ENCODE measurements around the gene LRCH1.

Gene LRCH1

DNA sequence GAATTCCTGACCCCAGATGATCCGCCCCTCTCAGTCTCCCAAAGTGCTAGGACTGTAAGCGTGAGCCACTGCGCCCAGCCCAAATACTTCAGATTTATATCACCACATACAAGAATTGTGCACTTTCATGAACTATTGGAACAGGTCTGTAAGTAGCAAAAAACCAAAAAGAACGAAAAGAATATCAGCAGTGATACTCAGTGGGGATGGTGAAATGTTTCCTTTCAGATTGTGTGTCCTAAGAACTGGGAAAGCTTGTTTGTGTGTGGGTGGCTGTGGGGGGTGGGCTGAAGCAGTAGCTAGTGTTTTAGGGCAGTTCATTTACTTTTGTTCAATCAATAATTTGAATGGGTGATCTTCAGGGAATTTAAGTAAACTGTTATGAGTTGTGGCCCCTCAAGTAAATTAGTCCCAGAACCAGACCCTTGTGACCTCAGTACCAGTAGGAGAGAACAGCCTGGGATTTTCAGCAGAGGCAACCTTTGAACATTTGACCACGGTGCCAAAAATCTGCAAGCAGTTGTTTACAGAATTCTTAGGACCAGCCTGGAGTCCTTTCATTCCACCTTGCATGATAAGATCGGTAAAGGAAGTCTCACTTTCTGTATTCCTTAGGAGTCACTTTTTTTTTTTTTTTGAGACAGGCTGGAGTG is 106.6 kb downstream of the LRCH1 start:
- no peaks in the 10 kb centered on the region for H3K27me3 ChIP-seq
- no peaks in the 10 kb centered on the region for H3K9me3 ChIP-seq
- DNase-seq = no peak
- TF ChIP-seq, protein P1, sequence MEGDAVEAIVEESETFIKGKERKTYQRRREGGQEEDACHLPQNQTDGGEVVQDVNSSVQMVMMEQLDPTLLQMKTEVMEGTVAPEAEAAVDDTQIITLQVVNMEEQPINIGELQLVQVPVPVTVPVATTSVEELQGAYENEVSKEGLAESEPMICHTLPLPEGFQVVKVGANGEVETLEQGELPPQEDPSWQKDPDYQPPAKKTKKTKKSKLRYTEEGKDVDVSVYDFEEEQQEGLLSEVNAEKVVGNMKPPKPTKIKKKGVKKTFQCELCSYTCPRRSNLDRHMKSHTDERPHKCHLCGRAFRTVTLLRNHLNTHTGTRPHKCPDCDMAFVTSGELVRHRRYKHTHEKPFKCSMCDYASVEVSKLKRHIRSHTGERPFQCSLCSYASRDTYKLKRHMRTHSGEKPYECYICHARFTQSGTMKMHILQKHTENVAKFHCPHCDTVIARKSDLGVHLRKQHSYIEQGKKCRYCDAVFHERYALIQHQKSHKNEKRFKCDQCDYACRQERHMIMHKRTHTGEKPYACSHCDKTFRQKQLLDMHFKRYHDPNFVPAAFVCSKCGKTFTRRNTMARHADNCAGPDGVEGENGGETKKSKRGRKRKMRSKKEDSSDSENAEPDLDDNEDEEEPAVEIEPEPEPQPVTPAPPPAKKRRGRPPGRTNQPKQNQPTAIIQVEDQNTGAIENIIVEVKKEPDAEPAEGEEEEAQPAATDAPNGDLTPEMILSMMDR (IDR thresholded peaks at IDR 0.05; ENCODE audit: low read depth, low read length) = no peak
- H3K4me1 ChIP-seq = peaks cover 25% of the 10 kb centered on the region
- no peak overlapping the region for H3K4me3 ChIP-seq (ENCODE audit: low read depth, low read length)
- 0 out of 2 replicates have a peak, but pooled peaks cover 2% of the 10 kb centered on the region for H3K36me3 ChIP-seq

DNA sequence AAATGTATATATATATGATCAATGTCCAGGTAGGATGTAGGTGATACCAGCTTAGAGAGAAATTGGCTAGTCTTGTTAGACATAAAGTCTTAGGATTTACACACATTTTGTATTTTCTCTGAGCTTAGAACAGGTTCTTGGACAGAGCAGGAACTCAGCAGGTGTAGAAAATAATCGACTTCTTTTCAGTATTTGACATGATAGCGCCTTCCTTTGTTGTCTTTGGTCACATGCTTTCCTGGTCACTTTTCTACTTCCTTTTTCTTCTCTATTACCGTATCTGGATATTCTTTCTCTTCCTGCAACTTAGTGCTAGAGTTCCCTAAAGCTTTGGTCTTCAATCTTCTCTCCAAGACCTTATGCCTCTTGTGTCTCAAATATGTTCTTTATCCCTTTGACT is 107.4 kb downstream of the LRCH1 start:
- TF ChIP-seq, protein P1 (IDR thresholded peaks at IDR 0.05; ENCODE audit: low read depth, low read length) = no peak
- Histone ChIP-seq H3K27me3 (no peaks in the 10 kb centered on the region), H3K9me3 (no peaks in the 10 kb centered on the region), H3K36me3 (0 out of 2 replicates have a peak, but pooled peaks cover 2% of the 10 kb centered on the region), H3K4me1 (peaks cover 20% of the 10 kb centered on the region), H3K4me3 (ENCODE audit: low read depth, low read length) (no peak overlapping the region)
- no peak for DNase-seq

DNA sequence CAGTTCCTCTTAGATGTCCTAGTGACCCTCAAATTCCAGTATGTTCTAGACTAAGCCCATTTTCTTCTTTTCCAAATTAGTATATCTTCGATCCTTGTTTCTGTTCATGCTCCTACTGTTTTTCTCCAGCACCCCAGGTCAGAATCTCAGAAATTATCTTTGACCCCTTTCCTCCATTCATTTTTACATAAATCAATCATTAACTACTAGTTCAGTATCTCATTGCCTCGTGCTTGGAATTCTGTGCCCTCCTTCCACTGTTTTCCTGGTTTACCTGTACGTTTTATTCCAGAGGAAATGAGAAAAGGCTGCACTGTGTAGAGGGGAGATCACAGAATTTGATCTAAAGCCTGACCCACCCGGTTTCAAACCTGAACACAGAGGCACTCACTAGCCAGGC is 107.9 kb downstream of the LRCH1 start:
- TF ChIP-seq, protein P1 (IDR thresholded peaks at IDR 0.05; ENCODE audit: low read depth, low read length) = no peak
- Histone ChIP-seq H3K36me3 (0 out of 2 replicates have a peak, but pooled peaks cover 2% of the 10 kb centered on the region), H3K9me3 (no peaks in the 10 kb centered on the region), H3K4me3 (ENCODE audit: low read depth, low read length) (no peak overlapping the region), H3K27me3 (no peaks in the 10 kb centered on the region), H3K4me1 (peaks cover 20% of the 10 kb centered on the region)
- DNase-seq = no peak

DNA sequence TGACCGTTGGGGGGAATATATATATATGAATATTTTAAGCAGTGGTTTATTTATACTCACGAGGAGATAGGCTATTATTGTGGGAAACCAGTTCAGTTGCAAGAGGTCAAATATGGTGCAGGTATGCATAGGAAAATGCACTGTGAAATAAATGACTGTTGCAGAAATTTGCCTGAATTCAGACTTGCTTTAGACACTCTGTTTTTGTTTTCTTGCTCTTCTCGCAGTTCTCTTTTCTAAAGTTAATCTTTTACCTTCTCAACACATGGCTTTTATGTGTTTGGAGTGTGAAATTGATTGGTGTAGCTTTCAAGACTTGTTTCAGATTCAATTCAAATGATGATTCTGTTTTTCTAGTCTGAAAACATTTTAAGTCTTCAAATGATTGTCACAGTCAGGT is 109.7 kb downstream of the LRCH1 start:
- Histone ChIP-seq H3K4me3 (ENCODE audit: low read depth, low read length) (no peak overlapping the region), H3K27me3 (no peaks in the 10 kb centered on the region), H3K36me3 (0 out of 2 replicates have a peak, but pooled peaks cover 2% of the 10 kb centered on the region), H3K4me1 (peaks cover 27% of the 10 kb centered on the region), H3K9me3 (no peaks in the 10 kb centered on the region)
- DNase-seq = no peak
- TF ChIP-seq, protein P1 (IDR thresholded peaks at IDR 0.05; ENCODE audit: low read depth, low read length) = no peak

DNA sequence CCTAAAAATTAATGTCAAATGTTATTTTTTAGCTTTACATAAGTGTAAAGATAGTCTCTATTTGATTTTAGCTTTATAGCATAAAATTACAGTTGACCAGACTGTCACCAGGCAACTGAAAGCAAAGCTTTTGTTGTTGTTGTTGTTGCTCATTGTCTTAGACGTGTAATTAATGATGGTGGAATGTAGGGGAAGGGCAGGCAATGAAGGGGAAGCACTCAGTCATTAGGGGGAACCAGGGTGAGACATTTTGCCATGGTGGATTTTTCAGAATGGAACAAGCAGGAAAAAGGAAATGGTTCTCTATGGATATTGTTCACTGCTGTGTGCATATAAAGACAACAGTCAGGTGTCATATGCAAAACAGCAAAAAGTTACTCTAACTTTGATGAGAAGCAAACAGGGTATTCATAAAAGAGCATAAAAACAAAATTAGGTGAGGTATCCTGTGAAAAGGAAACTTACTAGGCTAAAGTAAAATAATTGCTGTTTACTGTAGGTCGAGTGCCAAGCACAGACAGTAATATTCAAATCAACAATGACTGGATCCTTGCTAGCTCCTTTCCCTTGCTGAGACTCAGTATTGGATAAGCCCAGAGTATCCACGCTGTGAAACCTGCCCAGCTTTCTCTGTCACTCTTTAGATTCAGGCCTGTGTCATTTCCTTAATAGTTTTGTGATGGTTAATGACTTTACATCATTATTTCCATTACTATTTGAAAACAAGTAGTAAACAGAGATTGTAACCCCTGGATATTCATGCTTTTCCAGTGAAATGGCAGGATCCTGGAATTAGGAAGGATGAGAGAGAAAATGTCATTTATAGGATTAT is 110.5 kb downstream of the LRCH1 start:
- H3K27me3 ChIP-seq = no peaks in the 10 kb centered on the region
- TF ChIP-seq, protein P1 (IDR thresholded peaks at IDR 0.05; ENCODE audit: low read depth, low read length) = no peak
- DNase-seq = no peak
- no peaks in the 10 kb centered on the region for H3K9me3 ChIP-seq
- no peak overlapping the region for H3K4me3 ChIP-seq (ENCODE audit: low read depth, low read length)
- peaks cover 34% of the 10 kb centered on the region for H3K4me1 ChIP-seq
- 0 out of 2 replicates have a peak, but pooled peaks cover 2% of the 10 kb centered on the region for H3K36me3 ChIP-seq

DNA sequence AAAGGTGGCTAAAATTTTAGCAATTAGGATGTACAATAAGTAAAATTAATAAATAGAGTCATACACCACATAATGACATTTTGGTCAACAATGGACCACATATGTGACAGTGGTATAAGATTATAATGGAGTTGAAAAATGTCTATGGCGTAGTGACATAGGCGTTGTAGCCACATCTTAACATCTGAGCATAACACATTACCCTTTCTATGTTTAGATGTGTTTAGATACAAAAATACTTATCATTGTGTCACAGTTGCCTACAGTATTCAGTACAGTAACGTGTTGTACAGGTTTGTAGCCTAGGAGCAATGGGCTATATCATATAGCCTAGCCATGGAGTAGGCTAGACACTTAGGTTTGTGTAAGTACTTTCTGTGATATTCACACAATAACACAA is 111.2 kb downstream of the LRCH1 start:
- peaks cover 38% of the 10 kb centered on the region for H3K4me1 ChIP-seq
- no peaks in the 10 kb centered on the region for H3K27me3 ChIP-seq
- TF ChIP-seq, protein P1 (IDR thresholded peaks at IDR 0.05; ENCODE audit: low read depth, low read length) = no peak
- H3K36me3 ChIP-seq = peaks cover 5% of the 10 kb centered on the region; the same call in 1 of the 2 replicates
- no peak for DNase-seq
- no peaks in the 10 kb centered on the region for H3K9me3 ChIP-seq
- H3K4me3 ChIP-seq (ENCODE audit: low read depth, low read length) = no peak overlapping the region

All from BE2C (cell line).